GM23338 (cell line): ENCODE results near the gene IL1RL1. TPM values are rescaled to one million over a fixed set of nuclear protein-coding genes. Genes with fewer than 3 reads are reported as not detected.

Source experiments
- ATAC-seq: fragments of 200-7000 bp; cut with Tn5 transposase; 3 replicates; pipeline ENCODE4 v1.9.1; 2020
- DNase-seq: peaks from one replicate; pipeline ENCODE4 v3.0.0-alpha.2; 2015; ENCODE audit warnings: low spot score
- H2AFZ ChIP-seq: fragments of 200-600 bp; sonication (generic); 2 replicates; pipeline ENCODE4 v1.8.0; 2016; ENCODE audit warnings: antibody characterized with exemption, mild to moderate bottlenecking, moderate library complexity
- H3F3A ChIP-seq: fragments of 200-600 bp; sonication (generic); replicated peaks from 2 replicates; pipeline ENCODE4 v1.8.0; 2017; ENCODE audit warnings: antibody characterized with exemption, mixed run types, low read depth
- H3K27ac ChIP-seq: fragments of 200-600 bp; sonication (generic); 2 replicates; pipeline ENCODE4 v1.6.1; 2016; ENCODE audit warnings: low read depth
- H3K27me3 ChIP-seq: fragments of 200-600 bp; sonication (generic); 2 replicates; pipeline ENCODE4 v1.8.0; 2016; ENCODE audit warnings: mild to moderate bottlenecking, mixed run types, moderate library complexity; ENCODE audit not compliant: insufficient read depth
- H3K36me3 ChIP-seq: fragments of 200-600 bp; sonication (generic); 2 replicates; pipeline ENCODE4 v1.8.0; 2016; ENCODE audit warnings: mild to moderate bottlenecking; ENCODE audit not compliant: insufficient read depth
- H3K4me1 ChIP-seq: fragments of 200-600 bp; sonication (generic); 2 replicates; pipeline ENCODE4 v1.8.0; 2016; ENCODE audit warnings: mild to moderate bottlenecking, moderate library complexity; ENCODE audit not compliant: insufficient read depth
- H3K4me2 ChIP-seq: fragments of 200-600 bp; sonication (generic); 2 replicates; pipeline ENCODE4 v1.7.1; 2017; ENCODE audit warnings: mixed run types
- H3K4me3 ChIP-seq: fragments of 200-600 bp; sonication (generic); 2 replicates; pipeline ENCODE4 v1.6.1; 2016; ENCODE audit warnings: mixed run types
- H3K79me2 ChIP-seq: fragments of 200-600 bp; sonication (generic); replicated peaks from 2 replicates; pipeline ENCODE4 v1.8.0; 2017; ENCODE audit warnings: mild to moderate bottlenecking; ENCODE audit not compliant: insufficient read depth
- H3K9me2 ChIP-seq: fragments of 200-600 bp; sonication (generic); 2 replicates; pipeline ENCODE4 v1.8.0; 2017; ENCODE audit not compliant: insufficient read depth
- H4K20me1 ChIP-seq: fragments of 200-600 bp; sonication (generic); replicated peaks from 2 replicates; pipeline ENCODE4 v1.8.0; 2017; ENCODE audit warnings: mild to moderate bottlenecking; ENCODE audit not compliant: insufficient read depth
- H3K27ac Mint-ChIP-seq: 2 replicates; pipeline ENCODE4 v1.8.0; 2020; ENCODE audit warnings: inconsistent platforms, mild to moderate bottlenecking, moderate library complexity, mixed read lengths
- H3K27me3 Mint-ChIP-seq: 3 replicates; pipeline ENCODE4 v1.8.0; 2022; ENCODE audit warnings: low read depth, mild to moderate bottlenecking, moderate library complexity, mixed read lengths, inconsistent platforms; ENCODE audit not compliant: insufficient read depth, poor library complexity
- H3K36me3 Mint-ChIP-seq: 3 replicates; pipeline ENCODE4 v1.8.0; 2021; ENCODE audit warnings: low read depth, mild to moderate bottlenecking, inconsistent platforms, moderate library complexity, mixed read lengths
- H3K4me1 Mint-ChIP-seq: 3 replicates; pipeline ENCODE4 v1.8.0; 2020; ENCODE audit warnings: mild to moderate bottlenecking, inconsistent platforms, mixed read lengths
- H3K4me3 Mint-ChIP-seq: 3 replicates; pipeline ENCODE4 v1.8.0; 2021; ENCODE audit warnings: moderate library complexity, mild to moderate bottlenecking, inconsistent platforms, mixed read lengths
- H3K9me3 Mint-ChIP-seq: 3 replicates; pipeline ENCODE4 v1.8.0; 2020; ENCODE audit warnings: moderate library complexity, mild to moderate bottlenecking, inconsistent platforms, mixed read lengths
- POLR2AphosphoS5 ChIP-seq: IDR thresholded peaks from 2 replicates; pipeline ENCODE4 v1.6.1; 2016; ENCODE audit warnings: antibody characterized with exemption, low read depth
- polyA plus RNA-seq: library from polyadenylated mRNA; unstranded; fragments of >200 nt; fragmentation: Nextera tagmentation; extraction: Ambion mirVana; gene quantifications from 2 replicates; pipeline ENCODE4 v1.2.1, GENCODE V29; 2016
- total RNA-seq: library from RNA; depleted of rRNA; stranded (reverse); fragments of >200 nt; shearing (Covaris generic); gene quantifications from 2 replicates; pipeline ENCODE4 v1.2.3, GENCODE V29; 2014
- TF ChIP-seq, protein P1 (sequence below): fragments of 250-450 bp; sonication (Bioruptor Pico); IDR thresholded peaks from 2 replicates; pipeline ENCODE4 v1.5.0; 2020; ENCODE audit warnings: mild to moderate bottlenecking, moderate library complexity

Gene IL1RL1
- total and polyA plus RNA-seq, 2 experiments from 2014 or later: not detected

DNA sequence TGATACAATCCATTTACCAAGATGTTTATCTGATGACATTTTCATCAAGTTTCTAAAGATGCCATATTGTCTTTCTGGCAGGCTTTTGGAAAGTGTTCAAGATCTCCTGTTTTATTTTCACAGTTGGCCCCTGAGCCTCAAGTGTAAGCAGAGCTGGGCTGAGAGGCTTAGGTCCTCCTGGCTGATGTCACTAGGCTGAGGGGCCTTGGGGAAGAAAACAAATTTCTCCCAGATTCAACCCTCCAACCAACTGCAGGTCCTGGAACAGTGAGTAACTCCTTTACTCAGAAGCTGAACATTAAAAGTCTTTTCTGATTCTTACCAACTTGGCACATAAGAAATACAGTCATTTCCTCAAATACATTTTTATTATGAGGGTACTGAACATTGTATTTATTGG lies 14.9 kb upstream of the IL1RL1 start (continued):
- TF ChIP-seq, protein P1, sequence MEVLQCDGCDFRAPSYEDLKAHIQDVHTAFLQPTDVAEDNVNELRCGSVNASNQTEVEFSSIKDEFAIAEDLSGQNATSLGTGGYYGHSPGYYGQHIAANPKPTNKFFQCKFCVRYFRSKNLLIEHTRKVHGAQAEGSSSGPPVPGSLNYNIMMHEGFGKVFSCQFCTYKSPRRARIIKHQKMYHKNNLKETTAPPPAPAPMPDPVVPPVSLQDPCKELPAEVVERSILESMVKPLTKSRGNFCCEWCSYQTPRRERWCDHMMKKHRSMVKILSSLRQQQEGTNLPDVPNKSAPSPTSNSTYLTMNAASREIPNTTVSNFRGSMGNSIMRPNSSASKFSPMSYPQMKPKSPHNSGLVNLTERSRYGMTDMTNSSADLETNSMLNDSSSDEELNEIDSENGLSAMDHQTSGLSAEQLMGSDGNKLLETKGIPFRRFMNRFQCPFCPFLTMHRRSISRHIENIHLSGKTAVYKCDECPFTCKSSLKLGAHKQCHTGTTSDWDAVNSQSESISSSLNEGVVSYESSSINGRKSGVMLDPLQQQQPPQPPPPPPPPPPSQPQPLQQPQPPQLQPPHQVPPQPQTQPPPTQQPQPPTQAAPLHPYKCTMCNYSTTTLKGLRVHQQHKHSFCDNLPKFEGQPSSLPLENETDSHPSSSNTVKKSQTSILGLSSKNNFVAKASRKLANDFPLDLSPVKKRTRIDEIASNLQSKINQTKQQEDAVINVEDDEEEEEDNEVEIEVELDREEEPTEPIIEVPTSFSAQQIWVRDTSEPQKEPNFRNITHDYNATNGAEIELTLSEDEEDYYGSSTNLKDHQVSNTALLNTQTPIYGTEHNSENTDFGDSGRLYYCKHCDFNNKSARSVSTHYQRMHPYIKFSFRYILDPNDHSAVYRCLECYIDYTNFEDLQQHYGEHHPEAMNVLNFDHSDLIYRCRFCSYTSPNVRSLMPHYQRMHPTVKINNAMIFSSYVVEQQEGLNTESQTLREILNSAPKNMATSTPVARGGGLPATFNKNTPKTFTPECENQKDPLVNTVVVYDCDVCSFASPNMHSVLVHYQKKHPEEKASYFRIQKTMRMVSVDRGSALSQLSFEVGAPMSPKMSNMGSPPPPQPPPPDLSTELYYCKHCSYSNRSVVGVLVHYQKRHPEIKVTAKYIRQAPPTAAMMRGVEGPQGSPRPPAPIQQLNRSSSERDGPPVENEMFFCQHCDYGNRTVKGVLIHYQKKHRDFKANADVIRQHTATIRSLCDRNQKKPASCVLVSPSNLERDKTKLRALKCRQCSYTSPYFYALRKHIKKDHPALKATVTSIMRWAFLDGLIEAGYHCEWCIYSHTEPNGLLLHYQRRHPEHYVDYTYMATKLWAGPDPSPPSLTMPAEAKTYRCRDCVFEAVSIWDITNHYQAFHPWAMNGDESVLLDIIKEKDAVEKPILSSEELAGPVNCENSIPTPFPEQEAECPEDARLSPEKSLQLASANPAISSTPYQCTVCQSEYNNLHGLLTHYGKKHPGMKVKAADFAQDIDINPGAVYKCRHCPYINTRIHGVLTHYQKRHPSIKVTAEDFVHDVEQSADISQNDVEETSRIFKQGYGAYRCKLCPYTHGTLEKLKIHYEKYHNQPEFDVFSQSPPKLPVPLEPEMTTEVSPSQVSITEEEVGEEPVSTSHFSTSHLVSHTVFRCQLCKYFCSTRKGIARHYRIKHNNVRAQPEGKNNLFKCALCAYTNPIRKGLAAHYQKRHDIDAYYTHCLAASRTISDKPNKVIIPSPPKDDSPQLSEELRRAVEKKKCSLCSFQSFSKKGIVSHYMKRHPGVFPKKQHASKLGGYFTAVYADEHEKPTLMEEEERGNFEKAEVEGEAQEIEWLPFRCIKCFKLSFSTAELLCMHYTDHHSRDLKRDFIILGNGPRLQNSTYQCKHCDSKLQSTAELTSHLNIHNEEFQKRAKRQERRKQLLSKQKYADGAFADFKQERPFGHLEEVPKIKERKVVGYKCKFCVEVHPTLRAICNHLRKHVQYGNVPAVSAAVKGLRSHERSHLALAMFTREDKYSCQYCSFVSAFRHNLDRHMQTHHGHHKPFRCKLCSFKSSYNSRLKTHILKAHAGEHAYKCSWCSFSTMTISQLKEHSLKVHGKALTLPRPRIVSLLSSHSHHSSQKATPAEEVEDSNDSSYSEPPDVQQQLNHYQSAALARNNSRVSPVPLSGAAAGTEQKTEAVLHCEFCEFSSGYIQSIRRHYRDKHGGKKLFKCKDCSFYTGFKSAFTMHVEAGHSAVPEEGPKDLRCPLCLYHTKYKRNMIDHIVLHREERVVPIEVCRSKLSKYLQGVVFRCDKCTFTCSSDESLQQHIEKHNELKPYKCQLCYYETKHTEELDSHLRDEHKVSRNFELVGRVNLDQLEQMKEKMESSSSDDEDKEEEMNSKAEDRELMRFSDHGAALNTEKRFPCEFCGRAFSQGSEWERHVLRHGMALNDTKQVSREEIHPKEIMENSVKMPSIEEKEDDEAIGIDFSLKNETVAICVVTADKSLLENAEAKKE (CRISPR knock-in tag): no peak

DNA sequence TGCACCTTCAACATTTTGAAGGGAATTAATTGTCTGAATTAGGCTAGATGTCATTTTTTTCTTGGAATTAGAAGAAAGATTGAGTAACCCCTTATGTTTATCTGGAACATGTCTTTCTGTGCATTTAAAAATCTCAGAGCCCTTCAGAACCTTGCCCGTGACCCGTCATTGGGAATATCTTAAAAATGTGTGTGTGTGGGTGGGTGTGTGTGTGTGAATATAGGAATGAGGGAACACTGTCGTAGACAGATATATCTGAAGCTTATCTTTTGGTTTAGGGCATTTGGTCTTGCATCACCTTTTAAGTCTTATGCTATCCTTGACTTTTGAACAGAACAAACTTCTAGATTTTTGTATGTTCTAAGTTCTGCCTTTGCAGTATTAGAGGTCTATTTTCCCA lies 13.5 kb upstream of the IL1RL1 start:
- no peaks in the 10 kb centered on the region for H3K36me3 Mint-ChIP-seq
- Histone ChIP-seq H2AFZ (no peak overlapping the region), H3K4me1 (0 out of 2 replicates have a peak, but pooled peaks cover under 1% of the 10 kb centered on the region), H3K27ac (no peak overlapping the region), H3K27me3 (no peaks in the 10 kb centered on the region), H3K79me2 (no peaks in the 10 kb centered on the region), H3K36me3 (no peaks in the 10 kb centered on the region), H3K4me3 (no peak overlapping the region), H4K20me1 (no peaks in the 10 kb centered on the region), H3K9me2 (no peaks in the 10 kb centered on the region), H3K4me2 (no peak overlapping the region), H3F3A (no peaks in the 10 kb centered on the region)
- H3K27me3 Mint-ChIP-seq: peaks cover 2% of the 10 kb centered on the region
- TF ChIP-seq POLR2AphosphoS5: no peak
- TF ChIP-seq, protein P1 (CRISPR knock-in tag): no peak
- DNase-seq: no peak
- no peak overlapping the region for H3K27ac Mint-ChIP-seq
- no peaks in the 10 kb centered on the region for H3K9me3 Mint-ChIP-seq
- ATAC-seq: no peak
- no peaks in the 10 kb centered on the region for H3K4me1 Mint-ChIP-seq
- no peak overlapping the region for H3K4me3 Mint-ChIP-seq
